HepG2 (cell line): Measurements from ENCODE around the gene TBXAS1. TPM values are rescaled to one million over a fixed set of nuclear protein-coding genes. Genes with fewer than 3 reads are reported as not detected.

Source experiments
- ATAC-seq: fragments of 200-7000 bp; cut with Tn5 transposase; 3 replicates; pipeline ENCODE4 v1.9.1; 2020; ENCODE audit warnings: mild to moderate bottlenecking, moderate library complexity
- BruUV-seq: library from RNA; stranded (reverse); fragments of 400-500 nt; replicated peaks from 2 replicates; lab custom pipeline; 2021; lab: Mats Ljungman, UMichigan
- CTCF ChIA-PET: fragments of 300-600 bp; formaldehyde crosslinking; extraction: SDS; loops from one replicate; lab custom pipeline; 2021; ENCODE audit warnings: low total read pairs, inconsistent platforms, low intra/inter-chr PET ratio; lab: Yijun Ruan, JAX
- POLR2A ChIA-PET: fragments of 350-600 bp; sonication (Branson Sonifier 250); formaldehyde crosslinking; loops from one replicate; lab custom pipeline; 2020; ENCODE audit warnings: antibody characterized with exemption, inconsistent platforms; lab: Yijun Ruan, JAX
- DNase-seq: peaks from one replicate; pipeline ENCODE4 v3.0.0-alpha.2; 2015; ENCODE audit warnings: low spot score
- FAIRE-seq: peaks from 3 replicates; lab custom pipeline; 2011; peaks lifted over from hg19 to GRCh38; lab: Jason Lieb, UNC
- H2AFZ ChIP-seq: one replicate; pipeline ENCODE4 v1.6.1; 2011; ENCODE audit warnings: low read length, inconsistent platforms
- H3K27ac ChIP-seq: fragments of 300-600 bp; 3 replicates; pipeline ENCODE4 v1.8.0; 2011; ENCODE audit warnings: mixed run types, mild to moderate bottlenecking, mixed read lengths, low read length, inconsistent platforms; ENCODE audit not compliant: insufficient read depth; ENCODE audit errors: extremely low read length
- H3K27me3 ChIP-seq, 2 experiments: fragments of 200-600 bp in 1 of 2; 2 replicates in 1 of 2; 3 replicates in 1 of 2; pipeline versions ENCODE4 v1.6.0 to v1.8.0; 2011; ENCODE audit warnings: low read length in 2 of 2, mild to moderate bottlenecking in 2 of 2, moderate library complexity in 2 of 2, inconsistent platforms in 1 of 2; ENCODE audit not compliant: insufficient read depth in 2 of 2, control insufficient read depth in 1 of 2
- H3K36me3 ChIP-seq, 2 experiments: fragments of 200-600 bp in 1 of 2; replicated peaks in 1 of 2; 2 replicates in 1 of 2; 3 replicates in 1 of 2; pipeline versions ENCODE4 v1.5.1 to v1.8.0; 2011; ENCODE audit warnings: low read length in 2 of 2, inconsistent platforms in 1 of 2; ENCODE audit not compliant: insufficient read depth in 2 of 2, control insufficient read depth in 1 of 2
- H3K4me1 ChIP-seq: 2 replicates; pipeline ENCODE4 v1.5.1; 2012; ENCODE audit warnings: low read length, inconsistent platforms; ENCODE audit not compliant: insufficient read depth
- H3K4me2 ChIP-seq: 2 replicates; pipeline ENCODE4 v1.6.0; 2011; ENCODE audit warnings: low read depth, low read length, inconsistent platforms
- H3K4me3 ChIP-seq, 3 experiments: fragments of 200-600 bp in 1 of 3; sonication (generic), shearing (Covaris generic) in 1 of 3; replicated peaks in 1 of 3; 2 replicates each; pipeline ENCODE4 v1.5.1; 2011 to 2016; ENCODE audit warnings: low read length in 3 of 3, inconsistent platforms in 2 of 3, low read depth in 2 of 3, mild to moderate bottlenecking in 2 of 3, control low read depth in 1 of 3, mixed read lengths in 1 of 3; ENCODE audit not compliant: insufficient read depth in 1 of 3
- H3K79me2 ChIP-seq: one replicate; pipeline ENCODE4 v1.6.1; 2011; ENCODE audit warnings: low read length, inconsistent platforms; ENCODE audit not compliant: insufficient read depth
- H3K9ac ChIP-seq: 2 replicates; pipeline ENCODE4 v1.6.0; 2011; ENCODE audit warnings: mild to moderate bottlenecking, low read depth, low read length, inconsistent platforms; ENCODE audit not compliant: insufficient read depth
- H3K9me3 ChIP-seq: 2 replicates; pipeline ENCODE4 v1.5.1; 2012; ENCODE audit warnings: mild to moderate bottlenecking, low read length
- H4K20me1 ChIP-seq: 2 replicates; pipeline ENCODE4 v1.6.0; 2011; ENCODE audit warnings: inconsistent platforms, mild to moderate bottlenecking, low read length, moderate library complexity; ENCODE audit not compliant: insufficient read depth
- ZNF574 ChIP-seq: sonication (generic); formaldehyde crosslinking; IDR thresholded peaks from 2 replicates; pipeline ENCODE4 v1.4.0; 2020; ENCODE audit warnings: missing genetic modification reagents
- ZNF841 ChIP-seq: sonication (generic); formaldehyde crosslinking; IDR thresholded peaks from 2 replicates; pipeline ENCODE4 v1.8.1; 2023; ENCODE audit warnings: missing genetic modification reagents, borderline replicate concordance
- WGBS: methylation state at CpG from one replicate; pipeline ENCODE4 v1.1.6; 2017; ENCODE audit warnings: low lambda C conversion rate; 5-methylcytosine and 5-hydroxymethylcytosine counted together
- in situ Hi-C: cut with HindIII; loops from 2 replicates; pipeline ENCODE4 v1.10.0; 2017; ENCODE audit warnings: low pct_unique_long_range_greater_than_20kb; ENCODE audit not compliant: extremely low pct_ligation_motif_present
- intact Hi-C: fragments of 100-400 bp; cut with micrococcal nuclease; formaldehyde crosslinking; loops from one replicate; pipeline ENCODE4 v1.10.0; 2022; ENCODE audit not compliant: unreplicated experiment
- polyA plus RNA-seq, 8 experiments: library from polyadenylated mRNA; depleted of rRNA in 3 of 8; stranded (reverse) in 7 of 8; unstranded in 1 of 8; fragments of >200 nt; fragmentation: Illumina TruSeq in 4 of 8; extraction: Trizol in 4 of 8; gene quantifications; 2 replicates each; pipeline versions ENCODE4 v1.2.1 to v1.2.3, GENCODE V29; 2011 to 2016; ENCODE audit warnings: low read depth in 4 of 8, missing spikeins in 1 of 8, mixed read lengths in 1 of 8; ENCODE audit not compliant: insufficient read depth in 1 of 8
- total RNA-seq, 5 experiments: library from RNA; depleted of rRNA; stranded (reverse); fragments of >200 nt; fragmentation: Illumina TruSeq; extraction: Trizol; gene quantifications; 2 replicates each; pipeline ENCODE4 v1.2.3, GENCODE V29; 2016; ENCODE audit warnings: low read depth in 1 of 5

TBXAS1 gene
- total and polyA plus RNA-seq, 2 of the 13 experiments (the other 11 are each of a cell fraction or from before 2014, with no cell fraction given): 4.0 to 4.9 TPM

- Histone ChIP-seq H2AFZ (no peak overlapping the region), H3K9me3 (no peaks in the 10 kb centered on the region), H3K9ac (no peak overlapping the region), H4K20me1 (no peaks in the 10 kb centered on the region)
- ATAC-seq: no peak
- peak; percentile 57 for TF ChIP-seq ZNF574
- no peak for TF ChIP-seq ZNF841 (CRISPR knock-in tag)
- TF ChIP-seq, all 625 proteins: peak for 1
- in situ Hi-C loops: no loop called here
- no peak overlapping the region for H3K4me3 ChIP-seq
- BruUV-seq: no TSS peak
- WGBS: 78% methylated on average over 12 of the region's 13 CpGs
- CTCF ChIA-PET: no interaction called here
- POLR2A ChIA-PET: interaction anchor here (0.9 to 1.5 kb wide), 2 partner anchors 11 to 15 kb away, joined by 3 read pairs; no protein-coding TSS in a partner anchor
- peaks cover 30% of the 10 kb centered on the region for H3K4me1 ChIP-seq
- DNase-seq: no peak
- H3K79me2 ChIP-seq: no peaks in the 10 kb centered on the region
- FAIRE-seq: no peak
- peaks cover 3 to 26% of the 10 kb centered on the region in 2 experiments for H3K27me3 ChIP-seq
- H3K27ac ChIP-seq: no peak overlapping the region
- intact Hi-C loops: no loop called here
- H3K4me2 ChIP-seq: no peak overlapping the region
- H3K36me3 ChIP-seq: no peaks in the 10 kb centered on the region
Observed at GRCh38 chr7:139987691-139988516, 158.8 kb downstream of the TBXAS1 start.
